ENCODE data around the gene ALKBH3. TPM values are rescaled to one million over a fixed set of nuclear protein-coding genes. Genes with fewer than 3 reads are reported as not detected.

The ALKBH3 gene
- total RNA-seq, 1 donor from 2014 or later = 18.1 TPM

DNA sequence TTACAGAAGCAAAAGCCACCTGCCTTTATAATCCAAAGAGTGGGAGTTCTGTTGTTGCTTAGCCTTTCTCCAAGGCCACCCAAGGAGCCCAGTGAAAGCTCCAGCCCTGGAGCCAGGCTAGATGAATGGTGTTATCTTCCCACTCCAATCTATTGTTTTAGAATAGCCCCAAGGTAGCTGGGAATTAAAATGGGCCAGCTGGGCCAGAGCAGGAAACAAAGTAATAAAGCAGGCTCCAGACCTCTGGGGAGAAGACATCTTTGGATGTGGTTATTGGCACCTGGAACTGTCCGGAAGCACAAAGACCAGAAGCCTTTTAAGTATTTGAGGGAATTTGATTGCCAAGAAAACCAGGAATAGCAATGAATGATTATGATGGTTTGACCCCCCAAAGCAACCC is 70.6 kb downstream of the ALKBH3 start:
- H3K9me3 ChIP-seq (replicated peaks) = no peaks in the 10 kb centered on the region
- H3K4me1 ChIP-seq = peaks cover 20% of the 10 kb centered on the region
- intact Hi-C loops (cut with micrococcal nuclease) = no loop called here
- H3K27ac ChIP-seq (replicated peaks) = no peak overlapping the region
- no peak for DNase-seq
- H3K36me3 ChIP-seq = no peaks in the 10 kb centered on the region
- TF ChIP-seq, protein P1, sequence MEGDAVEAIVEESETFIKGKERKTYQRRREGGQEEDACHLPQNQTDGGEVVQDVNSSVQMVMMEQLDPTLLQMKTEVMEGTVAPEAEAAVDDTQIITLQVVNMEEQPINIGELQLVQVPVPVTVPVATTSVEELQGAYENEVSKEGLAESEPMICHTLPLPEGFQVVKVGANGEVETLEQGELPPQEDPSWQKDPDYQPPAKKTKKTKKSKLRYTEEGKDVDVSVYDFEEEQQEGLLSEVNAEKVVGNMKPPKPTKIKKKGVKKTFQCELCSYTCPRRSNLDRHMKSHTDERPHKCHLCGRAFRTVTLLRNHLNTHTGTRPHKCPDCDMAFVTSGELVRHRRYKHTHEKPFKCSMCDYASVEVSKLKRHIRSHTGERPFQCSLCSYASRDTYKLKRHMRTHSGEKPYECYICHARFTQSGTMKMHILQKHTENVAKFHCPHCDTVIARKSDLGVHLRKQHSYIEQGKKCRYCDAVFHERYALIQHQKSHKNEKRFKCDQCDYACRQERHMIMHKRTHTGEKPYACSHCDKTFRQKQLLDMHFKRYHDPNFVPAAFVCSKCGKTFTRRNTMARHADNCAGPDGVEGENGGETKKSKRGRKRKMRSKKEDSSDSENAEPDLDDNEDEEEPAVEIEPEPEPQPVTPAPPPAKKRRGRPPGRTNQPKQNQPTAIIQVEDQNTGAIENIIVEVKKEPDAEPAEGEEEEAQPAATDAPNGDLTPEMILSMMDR (IDR thresholded peaks at IDR 0.05; ENCODE audit: borderline replicate concordance) = no peak
- H3K4me3 ChIP-seq = no peak overlapping the region
- no peaks in the 10 kb centered on the region for H3K27me3 ChIP-seq (ENCODE audit: low read depth)

DNA sequence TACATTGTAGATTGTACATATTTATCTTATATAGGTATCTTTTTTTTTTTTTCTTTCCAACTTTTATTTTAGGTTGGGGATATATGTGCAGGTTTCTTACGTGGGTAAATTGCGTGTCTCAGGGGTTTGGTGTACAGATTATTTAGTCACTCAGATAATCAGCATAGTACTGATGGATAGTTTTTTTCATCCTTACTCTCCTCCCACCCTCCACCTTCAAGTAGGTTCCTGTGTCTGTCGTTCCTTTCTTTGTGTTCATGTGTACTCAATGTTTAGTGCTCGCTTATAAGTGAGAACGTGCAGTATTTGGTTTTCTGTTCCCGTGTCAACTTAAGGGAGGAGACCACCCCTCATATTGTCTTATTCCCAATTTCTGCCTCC is 71.4 kb downstream of the ALKBH3 start:
- TF ChIP-seq, protein P1 (IDR thresholded peaks at IDR 0.05; ENCODE audit: borderline replicate concordance) = no peak
- Histone ChIP-seq H3K9me3 (replicated peaks) (no peaks in the 10 kb centered on the region), H3K36me3 (no peaks in the 10 kb centered on the region), H3K27ac (replicated peaks) (no peak overlapping the region), H3K27me3 (ENCODE audit: low read depth) (no peaks in the 10 kb centered on the region), H3K4me1 (peaks cover 18% of the 10 kb centered on the region), H3K4me3 (no peak overlapping the region)
- DNase-seq = no peak
- intact Hi-C loops (cut with micrococcal nuclease) = no loop called here

DNA sequence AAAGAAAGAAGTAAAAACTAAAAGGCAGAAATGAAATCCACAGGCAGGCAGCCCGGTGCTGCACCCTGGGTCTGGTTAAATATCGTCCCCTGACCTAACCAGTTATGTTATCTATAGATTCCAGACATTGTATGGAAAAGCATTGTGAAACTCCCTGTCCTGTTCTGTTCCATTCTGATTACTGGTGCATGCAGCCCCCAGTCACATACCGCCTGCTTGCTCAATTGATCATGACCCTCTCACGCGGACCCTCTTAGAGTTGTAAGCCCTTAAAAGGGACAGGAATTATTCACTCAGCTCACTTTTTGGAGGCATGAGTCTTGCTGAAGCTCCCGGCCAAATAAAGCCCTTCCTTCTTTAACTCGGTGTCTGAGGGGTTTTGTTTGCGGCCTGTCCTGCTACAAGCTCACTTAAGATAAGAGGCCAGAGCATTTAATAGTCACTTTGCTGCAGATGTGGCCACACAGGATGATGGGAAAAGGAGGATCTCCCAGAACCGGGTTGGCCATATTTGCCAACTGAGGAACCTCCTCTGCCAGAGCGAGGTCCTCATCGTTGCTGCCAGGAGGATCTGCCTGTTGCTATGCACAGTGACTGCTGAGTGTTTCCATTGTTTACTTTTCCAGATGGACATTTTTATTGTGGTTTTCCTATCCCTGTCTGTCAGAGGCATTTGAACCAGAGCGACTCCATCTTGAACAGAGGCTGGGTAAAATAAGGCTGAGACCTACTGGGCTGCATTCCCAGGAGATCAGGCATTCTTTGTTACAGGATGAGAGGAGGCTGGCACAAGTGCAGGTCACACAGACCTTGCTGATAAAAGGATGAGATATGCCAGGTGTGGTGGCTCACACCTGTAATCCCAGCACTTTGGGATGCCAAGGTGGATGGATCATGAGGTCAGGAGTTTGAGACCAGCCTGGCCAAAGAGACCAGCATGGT is 72.0 kb downstream of the ALKBH3 start:
- intact Hi-C loops (cut with micrococcal nuclease) = no loop called here
- Histone ChIP-seq H3K27me3 (ENCODE audit: low read depth) (no peaks in the 10 kb centered on the region), H3K36me3 (no peaks in the 10 kb centered on the region), H3K9me3 (replicated peaks) (no peaks in the 10 kb centered on the region), H3K4me3 (no peak overlapping the region), H3K27ac (replicated peaks) (no peak overlapping the region), H3K4me1 (peaks cover 11% of the 10 kb centered on the region)
- no peak for DNase-seq
- TF ChIP-seq, protein P1 (IDR thresholded peaks at IDR 0.05; ENCODE audit: borderline replicate concordance) = no peak

DNA sequence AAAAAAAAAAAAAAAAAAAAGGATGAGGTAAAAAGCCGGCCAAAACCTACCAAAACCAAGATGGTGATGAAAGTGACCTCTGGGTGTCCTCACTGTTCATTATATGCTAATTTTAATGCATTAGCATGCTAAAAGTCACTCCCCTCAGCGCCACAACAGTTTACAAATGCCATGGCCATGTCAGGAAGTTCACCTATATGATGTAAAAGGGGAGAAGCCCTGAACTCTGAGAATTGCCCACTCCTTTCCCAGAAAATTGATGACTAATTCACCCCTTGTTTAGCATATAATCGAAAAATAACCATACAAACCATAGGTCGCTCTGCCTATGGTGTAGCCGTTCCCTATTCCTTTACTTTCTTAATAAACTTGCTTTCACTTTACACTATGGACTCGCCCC is 72.9 kb downstream of the ALKBH3 start:
- TF ChIP-seq, protein P1 (IDR thresholded peaks at IDR 0.05; ENCODE audit: borderline replicate concordance) = no peak
- Histone ChIP-seq H3K4me1 (peaks cover 3% of the 10 kb centered on the region), H3K27ac (replicated peaks) (no peak overlapping the region), H3K27me3 (ENCODE audit: low read depth) (no peaks in the 10 kb centered on the region), H3K4me3 (no peak overlapping the region), H3K36me3 (no peaks in the 10 kb centered on the region), H3K9me3 (replicated peaks) (no peaks in the 10 kb centered on the region)
- DNase-seq = no peak
- intact Hi-C loops (cut with micrococcal nuclease) = no loop called here

DNA sequence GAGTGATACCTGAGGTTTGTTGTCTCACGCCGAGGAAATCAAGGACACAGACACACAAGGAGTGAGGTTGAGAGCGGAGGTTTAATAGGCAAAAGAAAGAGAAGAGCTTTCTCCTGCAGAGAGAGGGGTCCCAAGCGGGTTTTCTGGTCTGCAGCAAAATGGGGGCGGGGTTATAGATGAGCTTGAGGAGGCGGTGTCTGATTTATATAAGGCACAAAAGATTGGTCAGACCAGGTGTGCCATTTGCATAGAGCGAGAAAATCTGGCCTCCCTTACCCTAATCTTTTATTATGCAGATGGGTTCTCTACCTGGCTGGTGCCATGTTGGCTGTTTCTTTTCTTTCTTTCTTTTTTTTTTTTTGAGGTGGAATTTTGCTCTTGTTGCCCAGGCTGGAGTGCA is 73.6 kb downstream of the ALKBH3 start:
- no peaks in the 10 kb centered on the region for H3K27me3 ChIP-seq (ENCODE audit: low read depth)
- intact Hi-C loops (cut with micrococcal nuclease) = no loop called here
- no peak overlapping the region for H3K27ac ChIP-seq (replicated peaks)
- no peak for DNase-seq
- no peaks in the 10 kb centered on the region for H3K9me3 ChIP-seq (replicated peaks)
- H3K4me3 ChIP-seq = no peak overlapping the region
- TF ChIP-seq, protein P1 (IDR thresholded peaks at IDR 0.05; ENCODE audit: borderline replicate concordance) = no peak
- H3K36me3 ChIP-seq = no peaks in the 10 kb centered on the region
- H3K4me1 ChIP-seq = no peaks in the 10 kb centered on the region

Measured in left ventricle myocardium inferior (tissue), 1 donor.